SU-DHL-6 (cell line): ENCODE results near the gene PSAPL1.

Source experiments
- H2AFZ ChIP-seq: fragments of 200-600 bp; sonication (generic); 2 replicates; pipeline ENCODE4 v1.6.1; 2014; ENCODE audit warnings: low read depth, mild to moderate bottlenecking, moderate library complexity, mixed read lengths, antibody characterized with exemption, low read length; ENCODE audit not compliant: severe bottlenecking
- H3F3A ChIP-seq: fragments of 200-600 bp; shearing (Covaris generic); 2 replicates; pipeline ENCODE4 v1.6.0; 2016; ENCODE audit warnings: antibody characterized with exemption, mild to moderate bottlenecking; ENCODE audit not compliant: insufficient read depth
- H3K27ac ChIP-seq: fragments of 200-600 bp; sonication (generic); 2 replicates; pipeline ENCODE4 v1.5.1; 2016; ENCODE audit warnings: low read depth, mild to moderate bottlenecking, low read length, moderate library complexity, mixed read lengths
- H3K27me3 ChIP-seq: fragments of 200-600 bp; sonication (generic), shearing (Covaris generic); 2 replicates; pipeline ENCODE4 v1.6.0; 2014; ENCODE audit warnings: mild to moderate bottlenecking, low read length
- H3K36me3 ChIP-seq: fragments of 200-600 bp; sonication (generic); 2 replicates; pipeline ENCODE4 v1.6.1; 2014; ENCODE audit warnings: mild to moderate bottlenecking, low read length, mixed read lengths
- H3K4me2 ChIP-seq: fragments of 300-600, 200-600 bp; shearing (Covaris generic), sonication (generic); 2 replicates; pipeline ENCODE4 v1.6.0; 2014; ENCODE audit warnings: low read length, low read depth, mild to moderate bottlenecking; ENCODE audit not compliant: poor library complexity, severe bottlenecking
- H3K4me3 ChIP-seq: fragments of 200-600 bp; sonication (generic); 2 replicates; pipeline ENCODE4 v1.5.1; 2014; ENCODE audit warnings: antibody characterized with exemption, low read length, mild to moderate bottlenecking, mixed read lengths; ENCODE audit not compliant: insufficient read depth, poor library complexity, severe bottlenecking
- H3K79me2 ChIP-seq: fragments of 200-600 bp; sonication (generic); 2 replicates; pipeline ENCODE4 v1.6.1; 2014; ENCODE audit warnings: mild to moderate bottlenecking, low read length, moderate library complexity; ENCODE audit not compliant: insufficient read depth
- H3K9ac ChIP-seq: fragments of 200-600 bp; sonication (generic); 2 replicates; pipeline ENCODE4 v1.7.0; 2014; ENCODE audit warnings: mild to moderate bottlenecking, low read length
- H3K9me2 ChIP-seq: fragments of 200-600 bp; sonication (generic); replicated peaks from 2 replicates; pipeline ENCODE4 v1.6.1; 2014; ENCODE audit warnings: low read length; ENCODE audit not compliant: insufficient read depth
- H3K9me3 ChIP-seq: fragments of 200-600 bp; sonication (generic); 2 replicates; pipeline ENCODE4 v1.6.1; 2014; ENCODE audit warnings: low read length, mixed read lengths; ENCODE audit not compliant: insufficient read depth
- H4K20me1 ChIP-seq: fragments of 200-600 bp; sonication (generic); 2 replicates; pipeline ENCODE4 v1.6.1; 2014; ENCODE audit warnings: low read depth, mild to moderate bottlenecking, antibody characterized with exemption, low read length, moderate library complexity, mixed read lengths
- EZH2phosphoT487 ChIP-seq: fragments of 200-600 bp; sonication (generic), shearing (Covaris generic); conservative IDR thresholded peaks from 2 replicates; pipeline ENCODE4 v1.6.1; 2018; ENCODE audit warnings: mild to moderate bottlenecking, antibody characterized with exemption, low read length, moderate library complexity, mixed read lengths
- TF ChIP-seq, protein P1 (sequence below): fragments of 200-600 bp; sonication (generic); IDR thresholded peaks from one replicate; pipeline ENCODE4 v1.5.1; 2017; ENCODE audit warnings: antibody characterized with exemption, mild to moderate bottlenecking, low read length, moderate library complexity; ENCODE audit not compliant: insufficient read depth, poor library complexity, severe bottlenecking

The PSAPL1 gene

DNA sequence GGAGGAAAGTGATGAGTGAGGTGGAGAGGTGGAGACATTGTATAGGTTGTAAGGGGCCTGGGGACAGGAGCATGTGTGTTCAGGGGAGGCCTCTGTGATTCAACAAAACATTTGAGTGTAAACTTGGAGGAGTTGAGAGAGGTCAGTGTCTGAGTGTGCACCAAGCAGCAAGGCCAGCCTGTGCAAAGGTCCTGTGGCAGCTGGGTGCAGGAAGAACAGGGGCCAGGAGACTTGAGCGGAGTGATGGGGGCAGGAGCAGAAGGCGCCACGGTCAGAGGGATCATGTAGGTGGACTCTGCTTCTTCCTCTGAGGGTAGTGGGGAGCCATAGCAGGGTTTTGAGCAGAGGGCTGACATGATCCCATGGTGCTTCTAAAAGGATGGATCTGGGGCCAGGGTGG lies 9.6 kb upstream of the PSAPL1 start:
- Histone ChIP-seq H3F3A (no peaks in the 10 kb centered on the region), H2AFZ (no peak overlapping the region), H3K9me2 (no peaks in the 10 kb centered on the region), H3K9ac (no peak overlapping the region), H3K27ac (no peak overlapping the region), H3K9me3 (no peaks in the 10 kb centered on the region), H3K79me2 (no peaks in the 10 kb centered on the region), H3K36me3 (no peaks in the 10 kb centered on the region), H3K27me3 (no peaks in the 10 kb centered on the region), H3K4me2 (no peak overlapping the region), H4K20me1 (no peaks in the 10 kb centered on the region), H3K4me3 (no peak overlapping the region)
- TF ChIP-seq, protein P1, sequence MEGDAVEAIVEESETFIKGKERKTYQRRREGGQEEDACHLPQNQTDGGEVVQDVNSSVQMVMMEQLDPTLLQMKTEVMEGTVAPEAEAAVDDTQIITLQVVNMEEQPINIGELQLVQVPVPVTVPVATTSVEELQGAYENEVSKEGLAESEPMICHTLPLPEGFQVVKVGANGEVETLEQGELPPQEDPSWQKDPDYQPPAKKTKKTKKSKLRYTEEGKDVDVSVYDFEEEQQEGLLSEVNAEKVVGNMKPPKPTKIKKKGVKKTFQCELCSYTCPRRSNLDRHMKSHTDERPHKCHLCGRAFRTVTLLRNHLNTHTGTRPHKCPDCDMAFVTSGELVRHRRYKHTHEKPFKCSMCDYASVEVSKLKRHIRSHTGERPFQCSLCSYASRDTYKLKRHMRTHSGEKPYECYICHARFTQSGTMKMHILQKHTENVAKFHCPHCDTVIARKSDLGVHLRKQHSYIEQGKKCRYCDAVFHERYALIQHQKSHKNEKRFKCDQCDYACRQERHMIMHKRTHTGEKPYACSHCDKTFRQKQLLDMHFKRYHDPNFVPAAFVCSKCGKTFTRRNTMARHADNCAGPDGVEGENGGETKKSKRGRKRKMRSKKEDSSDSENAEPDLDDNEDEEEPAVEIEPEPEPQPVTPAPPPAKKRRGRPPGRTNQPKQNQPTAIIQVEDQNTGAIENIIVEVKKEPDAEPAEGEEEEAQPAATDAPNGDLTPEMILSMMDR, result no peak
- TF ChIP-seq EZH2phosphoT487, result no peak

DNA sequence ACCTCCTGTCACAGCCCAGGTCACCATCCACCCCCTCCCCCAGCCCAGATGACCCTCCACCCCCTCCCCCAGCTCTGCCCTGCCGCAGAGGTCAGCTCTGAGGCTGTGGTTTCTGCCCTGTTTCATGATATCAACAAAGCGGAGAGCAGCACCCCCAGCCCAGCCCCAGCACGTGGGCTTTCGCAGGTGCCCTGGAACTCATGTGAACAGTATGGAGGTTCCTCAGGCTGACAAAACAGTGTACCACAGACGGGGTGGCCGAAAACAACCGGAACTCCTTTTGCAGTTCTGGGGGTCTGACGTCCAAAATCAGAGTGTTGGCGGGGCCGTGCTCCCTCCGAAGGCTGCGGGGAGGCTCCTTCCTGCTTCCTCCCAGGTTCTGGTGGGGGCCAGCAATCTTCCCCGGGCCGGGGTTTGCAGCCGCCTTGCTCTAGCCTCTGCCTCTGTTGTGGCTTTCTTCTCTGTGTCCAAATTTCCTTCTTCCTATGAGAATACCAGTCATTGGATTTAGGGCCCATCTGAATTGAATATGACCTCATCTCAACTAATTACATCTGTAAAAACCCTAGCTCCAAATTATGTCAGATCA lies 7.9 kb upstream of the PSAPL1 start:
- no peaks in the 10 kb centered on the region for H3K9me3 ChIP-seq
- H3K4me3 ChIP-seq, result no peak overlapping the region
- H3K9ac ChIP-seq, result no peak overlapping the region
- H2AFZ ChIP-seq, result no peak overlapping the region
- H3K9me2 ChIP-seq, result no peaks in the 10 kb centered on the region
- H3K27ac ChIP-seq, result no peak overlapping the region
- no peaks in the 10 kb centered on the region for H4K20me1 ChIP-seq
- no peaks in the 10 kb centered on the region for H3K79me2 ChIP-seq
- TF ChIP-seq, protein P1, result no peak
- no peak for TF ChIP-seq EZH2phosphoT487
- H3K36me3 ChIP-seq, result no peaks in the 10 kb centered on the region
- no peak overlapping the region for H3K4me2 ChIP-seq
- H3K27me3 ChIP-seq, result no peaks in the 10 kb centered on the region
- no peaks in the 10 kb centered on the region for H3F3A ChIP-seq

DNA sequence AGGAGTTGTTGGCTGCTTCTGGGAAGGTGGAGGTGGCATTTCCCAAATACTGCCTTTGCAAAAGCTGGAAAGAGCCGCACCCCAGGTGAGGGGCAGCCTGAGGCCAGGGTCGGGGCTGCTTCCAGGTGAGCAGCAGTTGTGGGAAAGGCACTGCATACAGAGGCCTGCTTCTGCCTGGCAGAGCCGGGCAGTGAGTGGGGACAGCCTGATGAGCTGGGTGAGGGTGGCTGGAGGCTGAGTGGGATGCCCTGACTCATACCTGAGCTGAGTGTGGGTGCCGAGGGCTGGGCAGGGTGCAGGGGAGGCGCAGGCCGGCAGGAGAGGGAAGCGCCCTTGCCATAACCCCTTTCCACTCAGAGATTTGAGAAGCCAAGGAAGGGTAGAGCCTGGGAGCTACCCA lies 6.5 kb upstream of the PSAPL1 start:
- no peak overlapping the region for H3K4me2 ChIP-seq
- no peak overlapping the region for H3K27ac ChIP-seq
- H3K79me2 ChIP-seq, result no peaks in the 10 kb centered on the region
- H3K9me3 ChIP-seq, result no peaks in the 10 kb centered on the region
- H4K20me1 ChIP-seq, result no peaks in the 10 kb centered on the region
- H3K4me3 ChIP-seq, result no peak overlapping the region
- no peaks in the 10 kb centered on the region for H3F3A ChIP-seq
- no peaks in the 10 kb centered on the region for H3K36me3 ChIP-seq
- H3K27me3 ChIP-seq, result no peaks in the 10 kb centered on the region
- H2AFZ ChIP-seq, result no peak overlapping the region
- no peaks in the 10 kb centered on the region for H3K9me2 ChIP-seq
- TF ChIP-seq, protein P1, result no peak
- no peak for TF ChIP-seq EZH2phosphoT487
- H3K9ac ChIP-seq, result no peak overlapping the region

DNA sequence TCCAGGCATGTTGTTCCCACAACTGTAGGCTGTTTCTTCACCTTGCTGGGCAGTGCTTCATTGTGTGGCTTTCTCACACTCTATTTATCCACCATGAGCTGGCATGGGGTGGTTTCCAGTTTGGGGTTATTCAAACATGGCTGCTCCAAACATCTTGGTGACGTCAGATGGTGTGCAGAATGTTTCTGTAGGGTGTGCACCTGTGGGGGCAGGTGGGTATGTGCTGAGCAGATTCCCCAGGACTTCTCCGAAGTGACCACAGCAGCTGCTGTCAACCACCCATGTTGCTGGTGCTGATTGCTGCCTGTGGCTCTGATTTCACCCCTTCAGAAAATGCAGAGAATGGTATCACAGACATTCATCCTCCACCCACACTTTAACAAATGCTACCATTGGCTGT lies 5.0 kb upstream of the PSAPL1 start:
- H3K36me3 ChIP-seq, result no peaks in the 10 kb centered on the region
- no peak overlapping the region for H3K27ac ChIP-seq
- H3K9me3 ChIP-seq, result no peaks in the 10 kb centered on the region
- no peak overlapping the region for H2AFZ ChIP-seq
- no peaks in the 10 kb centered on the region for H3K79me2 ChIP-seq
- H3K27me3 ChIP-seq, result no peaks in the 10 kb centered on the region
- no peak overlapping the region for H3K9ac ChIP-seq
- TF ChIP-seq, protein P1, result no peak
- no peak for TF ChIP-seq EZH2phosphoT487
- no peak overlapping the region for H3K4me3 ChIP-seq
- H3F3A ChIP-seq, result no peaks in the 10 kb centered on the region
- no peak overlapping the region for H3K4me2 ChIP-seq
- H3K9me2 ChIP-seq, result no peaks in the 10 kb centered on the region
- H4K20me1 ChIP-seq, result no peaks in the 10 kb centered on the region
